Effector memory CD4-positive, alpha-beta T cell (primary cell): ENCODE measurements around the gene SYNRG.

Source experiments
- DNase-seq, 3 donors: peaks; one replicate each; pipeline ENCODE4 v3.0.0-alpha.2; 2020
- H3K27ac ChIP-seq: 2 replicates; pipeline ENCODE4 v1.7.0; 2013; ENCODE audit warnings: mild to moderate bottlenecking, low read length, moderate library complexity; ENCODE audit not compliant: insufficient read depth, poor library complexity, severe bottlenecking
- H3K27me3 ChIP-seq: replicated peaks from 2 replicates; pipeline ENCODE4 v1.7.0; 2013; ENCODE audit warnings: mild to moderate bottlenecking, low read length; ENCODE audit not compliant: insufficient read depth, control insufficient read depth, poor library complexity, severe bottlenecking
- H3K36me3 ChIP-seq: 2 replicates; pipeline ENCODE4 v1.7.0; 2013; ENCODE audit warnings: mild to moderate bottlenecking, low read length, moderate library complexity; ENCODE audit not compliant: control insufficient read depth, insufficient read depth
- H3K4me1 ChIP-seq: 2 replicates; pipeline ENCODE4 v1.7.0; 2013; ENCODE audit warnings: low read length, mild to moderate bottlenecking; ENCODE audit not compliant: control insufficient read depth, insufficient read depth, poor library complexity, severe bottlenecking
- H3K4me3 ChIP-seq: 2 replicates; pipeline ENCODE4 v1.7.0; 2013; ENCODE audit warnings: low read length, low read depth, mild to moderate bottlenecking; ENCODE audit not compliant: insufficient read depth, poor library complexity, severe bottlenecking
- H3K9me3 ChIP-seq: 2 replicates; pipeline ENCODE4 v1.7.0; 2013; ENCODE audit warnings: mild to moderate bottlenecking, low read length, moderate library complexity; ENCODE audit not compliant: control insufficient read depth

SYNRG gene

DNA sequence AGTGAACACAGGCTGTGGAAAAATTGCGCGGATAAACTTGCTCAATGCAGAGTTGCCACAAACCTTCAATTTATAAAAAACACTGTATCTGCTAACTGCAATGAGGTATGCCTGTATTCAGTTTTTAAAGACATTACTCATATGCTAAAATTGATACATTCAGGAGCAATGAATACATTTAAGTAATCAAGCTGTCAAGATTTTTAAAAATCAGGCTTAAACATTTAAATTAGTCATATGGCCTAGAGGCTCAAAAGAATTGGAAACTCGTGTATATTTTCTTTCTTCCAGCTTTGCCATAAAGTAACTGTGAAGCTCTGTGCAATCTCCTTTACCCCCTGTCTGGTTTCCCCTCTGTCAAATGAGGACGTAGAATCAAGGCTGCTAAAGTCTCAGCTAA, 4.1 kb downstream of the SYNRG start:
- peaks cover 9% of the 10 kb centered on the region for H3K36me3 ChIP-seq
- DNase-seq: no peak
- no peaks in the 10 kb centered on the region for H3K9me3 ChIP-seq
- no peak overlapping the region for H3K4me3 ChIP-seq
- no peak overlapping the region for H3K27ac ChIP-seq
- no peaks in the 10 kb centered on the region for H3K27me3 ChIP-seq
- peaks cover 38% of the 10 kb centered on the region for H3K4me1 ChIP-seq

DNA sequence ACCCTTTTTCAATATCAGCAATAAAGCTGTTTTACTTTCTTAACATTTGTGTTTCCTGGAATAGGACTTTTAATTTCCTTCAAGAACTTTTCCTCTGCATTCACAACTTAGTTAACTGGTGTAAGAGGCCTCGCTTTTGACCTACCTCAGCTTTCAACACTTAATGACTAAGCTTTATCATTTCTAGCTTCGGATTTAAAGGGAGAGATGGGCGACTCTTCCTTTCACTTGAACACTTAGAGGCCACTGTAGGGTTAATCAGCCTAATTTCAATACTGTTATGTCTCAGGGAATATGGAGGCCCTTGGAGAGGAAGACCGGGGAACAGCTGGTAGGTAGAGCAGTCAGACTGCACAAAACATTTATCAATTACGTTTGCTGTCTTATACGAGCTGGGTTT, 4.7 kb downstream of the SYNRG start:
- Histone ChIP-seq H3K4me3 (no peak overlapping the region), H3K4me1 (peaks cover 38% of the 10 kb centered on the region)

DNA sequence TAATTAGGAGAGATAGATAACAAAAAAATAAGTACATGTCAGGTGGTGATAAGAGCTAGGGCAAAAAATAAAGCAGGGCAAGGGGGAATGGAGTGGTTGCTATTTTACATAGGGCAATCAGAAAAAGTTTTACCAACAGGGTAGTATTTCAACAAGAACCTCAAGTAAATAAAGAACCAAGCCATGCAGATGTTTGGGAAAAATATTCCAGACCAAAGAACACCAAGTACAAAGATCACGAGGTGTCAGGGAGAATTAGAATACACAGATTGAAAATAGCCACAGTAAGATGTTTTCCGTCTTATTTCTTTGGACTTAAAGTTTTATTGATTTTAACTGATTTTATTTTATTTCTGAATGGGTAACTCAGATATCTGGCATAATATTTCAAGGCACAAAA, 11.1 kb downstream of the SYNRG start:
- no peaks in the 10 kb centered on the region for H3K9me3 ChIP-seq
- no peaks in the 10 kb centered on the region for H3K27me3 ChIP-seq
- H3K27ac ChIP-seq: no peak overlapping the region
- H3K36me3 ChIP-seq: peaks cover 56% of the 10 kb centered on the region
- no peak overlapping the region for H3K4me3 ChIP-seq
- no peaks in the 10 kb centered on the region for H3K4me1 ChIP-seq
- no peak for DNase-seq

More for the DNA sequence above, 4.7 kb downstream of the SYNRG start:
- peak overlapping the region; percentile 40 for H3K27ac ChIP-seq
- H3K36me3 ChIP-seq: peaks cover 11% of the 10 kb centered on the region
- H3K9me3 ChIP-seq: no peaks in the 10 kb centered on the region
- no peak for DNase-seq
- H3K27me3 ChIP-seq: no peaks in the 10 kb centered on the region

DNA sequence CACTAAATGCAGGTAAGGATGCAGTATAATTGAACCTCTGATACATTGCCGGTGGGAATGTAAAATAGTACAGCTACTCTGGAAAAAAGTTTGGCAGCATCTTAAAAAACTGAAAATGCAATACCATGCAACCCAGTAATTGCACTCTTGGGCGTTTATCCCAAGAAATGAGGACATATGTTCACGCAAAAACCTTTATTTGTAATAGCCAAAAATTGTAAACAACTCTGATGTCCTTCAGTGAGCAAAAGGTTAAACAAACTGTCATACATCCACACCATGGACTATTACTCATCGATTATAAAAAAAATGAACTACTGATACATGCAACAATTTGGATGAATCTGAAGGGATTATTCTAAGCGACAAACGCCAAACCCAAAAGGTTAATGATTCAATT, 16.9 kb downstream of the SYNRG start:
- DNase-seq: no peak
- H3K27ac ChIP-seq: no peak overlapping the region
- H3K36me3 ChIP-seq: peaks cover 37% of the 10 kb centered on the region
- H3K9me3 ChIP-seq: no peaks in the 10 kb centered on the region
- no peak overlapping the region for H3K4me3 ChIP-seq
- H3K27me3 ChIP-seq: no peaks in the 10 kb centered on the region
- H3K4me1 ChIP-seq: peaks cover 4% of the 10 kb centered on the region

DNA sequence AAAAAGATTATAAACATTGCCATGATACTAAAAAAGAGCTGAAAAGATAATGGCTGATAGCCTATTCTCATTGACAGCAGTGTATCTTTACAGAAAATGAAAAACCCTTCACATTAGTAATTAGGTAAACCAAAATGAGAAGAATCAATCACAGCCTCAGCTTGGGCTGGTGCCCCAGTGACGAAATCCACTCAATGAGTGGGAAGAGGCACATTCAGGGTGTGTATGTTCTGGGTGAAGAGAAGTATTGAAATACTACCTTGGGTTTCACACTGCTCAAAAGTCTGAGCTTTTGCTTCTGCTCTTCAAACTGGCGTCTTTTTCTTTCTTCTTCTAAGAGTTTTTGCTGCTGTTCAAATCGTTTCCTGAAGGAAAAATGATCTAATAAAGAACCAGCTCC, 24.2 kb downstream of the SYNRG start:
- Histone ChIP-seq H3K27ac (no peak overlapping the region), H3K9me3 (no peaks in the 10 kb centered on the region), H3K27me3 (no peaks in the 10 kb centered on the region), H3K4me3 (no peak overlapping the region), H3K4me1 (no peaks in the 10 kb centered on the region), H3K36me3 (peaks cover 48% of the 10 kb centered on the region)
- DNase-seq: no peak

DNA sequence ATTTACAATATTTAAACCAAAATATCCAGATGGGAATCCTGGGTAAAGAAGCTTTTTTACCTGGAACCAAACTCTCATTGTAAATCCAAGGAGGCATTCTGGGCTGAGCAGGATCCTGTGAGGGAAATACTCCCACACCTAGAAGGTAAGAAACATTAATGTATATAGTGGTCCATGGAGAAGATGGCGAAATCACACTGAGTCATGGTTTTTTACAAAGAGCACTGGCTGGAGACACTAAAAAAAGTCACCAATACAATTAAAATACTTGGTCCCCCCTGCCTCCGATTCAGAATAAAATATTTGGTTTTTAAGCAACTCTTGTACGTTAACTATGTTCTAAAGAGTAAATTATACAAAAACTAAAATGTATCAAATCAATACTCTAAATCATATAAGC, 32.9 kb downstream of the SYNRG start:
- Histone ChIP-seq H3K4me1 (no peaks in the 10 kb centered on the region), H3K27me3 (no peaks in the 10 kb centered on the region), H3K9me3 (no peaks in the 10 kb centered on the region), H3K27ac (no peak overlapping the region), H3K4me3 (no peak overlapping the region), H3K36me3 (peaks cover 60% of the 10 kb centered on the region)
- DNase-seq: no peak

DNA sequence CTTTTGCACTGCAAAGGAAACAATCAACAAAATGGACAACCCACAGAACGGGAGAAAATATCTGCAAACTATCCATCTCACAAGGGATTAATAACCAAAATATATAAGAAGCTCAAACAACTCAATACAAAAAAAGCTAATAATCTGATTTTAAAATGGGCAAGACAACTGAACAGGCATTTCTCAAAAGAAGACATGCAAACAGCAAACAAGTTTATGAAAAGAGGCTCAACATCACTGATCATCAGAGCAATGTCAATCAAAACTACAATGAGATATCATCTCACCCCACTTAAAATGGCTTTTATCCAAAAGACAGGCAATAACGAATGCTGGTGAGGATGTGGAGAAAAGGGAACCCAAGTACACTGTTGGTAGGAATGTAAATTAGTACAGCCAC, 34.8 kb downstream of the SYNRG start:
- no peaks in the 10 kb centered on the region for H3K4me1 ChIP-seq
- DNase-seq: no peak
- H3K27me3 ChIP-seq: no peaks in the 10 kb centered on the region
- peaks cover 66% of the 10 kb centered on the region for H3K36me3 ChIP-seq
- H3K9me3 ChIP-seq: no peaks in the 10 kb centered on the region
- no peak overlapping the region for H3K4me3 ChIP-seq
- H3K27ac ChIP-seq: no peak overlapping the region

DNA sequence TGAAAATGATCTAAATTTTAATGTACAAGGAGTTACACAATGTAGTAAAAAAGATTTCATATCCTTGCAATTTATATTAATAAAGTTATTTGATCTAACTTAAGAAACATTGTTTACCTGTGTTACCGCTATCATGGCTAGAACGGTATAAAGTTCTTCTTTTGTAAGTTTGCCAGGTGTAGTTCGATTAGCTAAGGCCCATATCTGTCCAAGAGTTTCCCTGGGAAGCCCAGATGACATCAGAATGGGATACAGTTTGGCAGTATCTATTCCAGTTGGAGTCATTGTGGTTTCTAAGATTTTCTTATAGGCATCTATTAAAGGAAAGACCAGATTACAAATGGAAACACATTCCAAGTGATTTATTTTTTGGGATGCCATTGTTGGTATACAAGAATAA, 37.5 kb downstream of the SYNRG start:
- Histone ChIP-seq H3K27me3 (no peaks in the 10 kb centered on the region), H3K4me1 (no peaks in the 10 kb centered on the region), H3K4me3 (no peak overlapping the region), H3K27ac (no peak overlapping the region), H3K9me3 (no peaks in the 10 kb centered on the region), H3K36me3 (peaks cover 73% of the 10 kb centered on the region)
- DNase-seq: no peak

DNA sequence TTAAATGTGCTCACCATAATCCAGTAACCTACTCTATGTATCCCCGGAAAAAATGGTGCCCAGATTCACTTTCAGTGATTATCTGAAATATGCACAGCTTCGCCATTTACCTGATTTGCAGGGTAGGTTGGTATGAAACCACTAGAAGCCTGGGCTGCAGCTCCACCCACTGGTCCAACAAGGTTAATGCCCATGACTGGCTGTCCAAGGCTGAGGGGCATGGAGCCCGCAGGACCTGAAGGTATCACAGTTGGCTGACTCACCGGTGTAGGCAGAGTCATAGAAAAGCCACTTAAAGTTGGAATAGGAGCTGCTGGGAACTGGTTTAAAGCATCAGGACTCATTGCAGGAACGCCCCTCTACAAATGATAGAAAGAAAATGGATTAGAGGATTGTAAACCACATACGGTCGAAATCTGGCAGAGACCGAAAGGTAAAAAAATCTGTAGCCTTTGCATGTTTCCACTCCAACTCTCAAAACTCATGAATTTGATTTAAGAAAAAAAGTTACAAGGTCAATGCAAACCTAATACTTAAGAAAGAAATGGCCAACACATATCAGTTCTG, 38.6 kb downstream of the SYNRG start:
- peaks cover 66% of the 10 kb centered on the region for H3K36me3 ChIP-seq
- no peaks in the 10 kb centered on the region for H3K4me1 ChIP-seq
- H3K4me3 ChIP-seq: no peak overlapping the region
- no peaks in the 10 kb centered on the region for H3K27me3 ChIP-seq
- H3K9me3 ChIP-seq: no peaks in the 10 kb centered on the region
- H3K27ac ChIP-seq: no peak overlapping the region
- DNase-seq: peak in 1 of 3 donors; percentile 1

DNA sequence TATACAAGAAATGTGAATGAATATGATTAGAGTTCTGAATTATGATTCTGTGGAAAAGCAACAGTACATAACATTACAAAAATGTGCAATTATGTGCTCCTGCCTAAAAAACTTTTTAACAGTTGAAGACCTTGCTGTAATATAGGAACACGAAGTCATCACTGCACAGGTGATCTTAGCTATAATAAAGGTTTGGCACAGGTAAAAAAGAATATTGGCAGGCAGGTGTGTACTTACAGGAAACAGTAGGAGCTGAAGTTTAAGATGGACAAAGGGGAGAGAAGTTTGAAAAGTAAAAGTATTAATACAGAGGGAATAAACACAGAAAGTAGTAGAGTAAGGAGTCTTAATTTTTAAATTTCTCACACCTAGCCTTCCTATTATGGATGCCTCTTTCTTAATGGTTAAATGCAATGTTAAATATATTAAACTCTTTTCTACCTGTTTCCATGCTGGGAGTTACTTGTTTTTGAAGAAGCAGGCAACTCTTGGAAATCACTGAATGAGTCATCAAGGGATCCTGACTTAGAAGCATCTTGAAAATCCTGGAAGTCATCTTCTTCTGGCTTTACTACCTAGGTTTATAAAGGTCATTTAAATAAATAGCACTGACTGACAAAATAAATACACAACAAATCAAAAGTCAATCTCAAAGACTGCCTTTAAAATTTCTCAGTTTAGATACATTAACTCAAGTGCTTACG, 40.7 kb downstream of the SYNRG start:
- H3K36me3 ChIP-seq: peaks cover 70% of the 10 kb centered on the region
- no peaks in the 10 kb centered on the region for H3K9me3 ChIP-seq
- H3K27me3 ChIP-seq: no peaks in the 10 kb centered on the region
- H3K27ac ChIP-seq: no peak overlapping the region
- DNase-seq: no peak
- H3K4me1 ChIP-seq: no peaks in the 10 kb centered on the region
- H3K4me3 ChIP-seq: no peak overlapping the region
